Mucosa of stomach (tissue), 1 donor: ENCODE measurements around the gene CBLIF.
"Not testable (repeated sequence)": the region's sequence is repeated elsewhere in the genome, so short reads cannot be mapped to it uniquely, and the experiment has no call there.

ENCODE experiments used
- H3K27me3 ChIP-seq: one replicate; pipeline ENCODE4 v1.7.0; 2013; ENCODE audit warnings: mild to moderate bottlenecking, low read length; ENCODE audit not compliant: control insufficient read depth, insufficient read depth
- H3K36me3 ChIP-seq: one replicate; pipeline ENCODE4 v1.7.0; 2013; ENCODE audit warnings: low read length; ENCODE audit not compliant: control insufficient read depth, insufficient read depth
- H3K4me1 ChIP-seq: one replicate; pipeline ENCODE4 v1.7.0; 2013; ENCODE audit warnings: mild to moderate bottlenecking, low read length; ENCODE audit not compliant: control insufficient read depth, insufficient read depth
- H3K4me3 ChIP-seq: one replicate; pipeline ENCODE4 v1.7.0; 2013; ENCODE audit warnings: low read length
- H3K9ac ChIP-seq: one replicate; pipeline ENCODE4 v1.7.0; 2013; ENCODE audit warnings: mild to moderate bottlenecking, low read length, moderate library complexity
- H3K9me3 ChIP-seq: one replicate; pipeline ENCODE4 v1.7.0; 2013; ENCODE audit warnings: mild to moderate bottlenecking, low read length, moderate library complexity; ENCODE audit not compliant: control insufficient read depth
- donor health status: Pancreatic carcinoma.

Gene CBLIF

DNA sequence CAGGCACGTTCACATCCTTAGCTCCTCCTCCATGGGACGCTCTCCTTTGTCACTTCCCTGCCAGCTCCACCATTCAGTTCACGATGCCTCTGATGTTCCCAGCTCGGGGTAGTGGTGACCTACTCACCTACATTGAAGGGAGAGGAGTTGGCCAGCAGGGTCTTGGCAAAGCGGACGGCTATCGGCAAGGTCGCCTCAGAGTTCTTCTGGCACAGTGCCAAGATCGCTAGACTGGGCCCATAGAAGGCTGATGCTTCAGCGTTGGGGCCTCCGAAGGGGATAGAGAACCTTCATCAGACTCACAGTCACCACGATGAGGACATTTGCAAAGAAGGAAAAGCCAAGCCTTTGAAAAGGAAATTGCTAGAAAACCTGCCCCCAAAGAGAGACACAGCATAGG lies 3.0 kb downstream of the CBLIF start:
- no peaks in the 10 kb centered on the region for H3K9me3 ChIP-seq

GRCh38 chr11:59841514-59841913 lies 3.8 kb downstream of the CBLIF start:
- H3K36me3 ChIP-seq = no peaks in the 10 kb centered on the region
- no peaks in the 10 kb centered on the region for H3K9me3 ChIP-seq
- peaks cover 14% of the 10 kb centered on the region for H3K4me1 ChIP-seq
- H3K4me3 ChIP-seq = no peak overlapping the region
- no peaks in the 10 kb centered on the region for H3K27me3 ChIP-seq
- H3K9ac ChIP-seq = no peak overlapping the region

More for the DNA sequence above, 3.0 kb downstream of the CBLIF start:
- Histone ChIP-seq H3K4me3 (no peak overlapping the region), H3K4me1 (peaks cover 16% of the 10 kb centered on the region), H3K27me3 (no peaks in the 10 kb centered on the region), H3K9ac (no peak overlapping the region), H3K36me3 (no peaks in the 10 kb centered on the region)

GRCh38 chr11:59839615-59840014 lies 5.7 kb downstream of the CBLIF start:
- Histone ChIP-seq H3K27me3 (no peaks in the 10 kb centered on the region), H3K9ac (no peak overlapping the region), H3K4me3 (no peak overlapping the region), H3K36me3 (no peaks in the 10 kb centered on the region), H3K4me1 (no peaks in the 10 kb centered on the region), H3K9me3 (no peaks in the 10 kb centered on the region)

- H3K9me3 ChIP-seq = no peaks in the 10 kb centered on the region
- no peak overlapping the region for H3K4me3 ChIP-seq
Observed at GRCh38 chr11:59833602-59834001, 11.7 kb downstream of the CBLIF start.

GRCh38 chr11:59829358-59829757 lies 15.9 kb downstream of the CBLIF start:
- H3K9me3 ChIP-seq = no peaks in the 10 kb centered on the region
- no peak overlapping the region for H3K4me3 ChIP-seq
- H3K36me3 ChIP-seq = no peaks in the 10 kb centered on the region
- H3K4me1 ChIP-seq = no peaks in the 10 kb centered on the region
- no peak overlapping the region for H3K9ac ChIP-seq
- no peaks in the 10 kb centered on the region for H3K27me3 ChIP-seq

More at GRCh38 chr11:59833602-59834001, 11.7 kb downstream of the CBLIF start:
- Histone ChIP-seq H3K27me3 (no peaks in the 10 kb centered on the region), H3K36me3 (no peaks in the 10 kb centered on the region), H3K4me1 (no peaks in the 10 kb centered on the region), H3K9ac (no peak overlapping the region)

DNA sequence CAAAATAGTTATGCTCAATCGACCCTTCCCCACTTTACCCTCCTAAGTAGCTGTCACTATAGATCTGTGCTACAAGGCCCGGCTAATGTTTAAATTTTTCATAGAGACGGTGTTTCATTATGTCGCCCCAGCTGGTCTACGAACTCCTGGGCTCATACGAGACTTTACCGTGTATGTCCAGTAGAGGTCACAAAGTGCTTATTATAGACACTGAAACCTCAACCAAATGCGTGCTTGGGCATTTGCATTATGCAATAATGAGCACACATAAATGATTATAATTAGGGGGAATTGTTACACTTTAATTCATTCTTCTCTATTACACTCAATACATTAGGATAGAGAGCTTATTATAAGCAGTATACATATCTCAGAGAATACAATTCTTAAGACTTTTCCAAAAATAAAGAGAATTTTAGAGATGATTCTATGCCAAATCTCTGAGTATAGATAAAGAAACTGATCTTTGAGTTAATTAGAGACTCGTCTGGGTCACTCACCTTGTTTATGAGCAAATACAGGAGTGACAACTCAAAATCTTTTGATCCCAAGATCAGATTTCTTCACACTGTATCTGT lies 22.2 kb downstream of the CBLIF start:
- H3K4me3 ChIP-seq = no peak overlapping the region
- H3K4me1 ChIP-seq = no peaks in the 10 kb centered on the region
- H3K36me3 ChIP-seq = no peaks in the 10 kb centered on the region
- H3K9ac ChIP-seq = peak overlapping the region; percentile 23
- H3K27me3 ChIP-seq = no peaks in the 10 kb centered on the region
- H3K9me3 ChIP-seq = no peaks in the 10 kb centered on the region

GRCh38 chr11:59818572-59818971 lies 26.7 kb downstream of the CBLIF start:
- Histone ChIP-seq H3K4me1 (no peaks in the 10 kb centered on the region), H3K9me3 (no peaks in the 10 kb centered on the region), H3K36me3 (no peaks in the 10 kb centered on the region), H3K4me3 (no peak overlapping the region), H3K27me3 (no peaks in the 10 kb centered on the region), H3K9ac (no peak overlapping the region)

- H3K9me3 ChIP-seq, H3K4me3 ChIP-seq, H3K9ac ChIP-seq, H3K27me3 ChIP-seq, H3K36me3 ChIP-seq, H3K4me1 ChIP-seq: not testable (repeated sequence)
Observed at GRCh38 chr11:59816434-59816833, 28.9 kb downstream of the CBLIF start.

DNA sequence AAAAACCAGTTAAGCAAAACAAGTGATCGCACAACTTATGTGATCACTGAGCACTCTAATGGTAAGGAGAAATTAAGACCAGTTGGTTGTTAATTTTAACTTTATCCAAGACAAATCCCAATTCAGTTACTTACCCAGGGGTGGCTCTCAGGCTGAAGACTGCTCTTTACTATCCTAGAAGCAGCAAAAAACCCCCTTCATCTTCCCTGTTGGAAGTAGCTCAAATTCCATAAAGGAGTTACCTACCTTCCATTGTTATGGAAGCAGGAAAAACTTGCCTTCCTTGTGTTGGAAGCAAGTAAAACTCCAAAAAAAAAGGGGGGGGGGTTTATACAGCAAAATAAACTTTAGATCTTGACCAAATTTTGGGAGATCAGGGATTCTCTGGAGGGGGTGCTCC lies 29.5 kb downstream of the CBLIF start:
- H3K9ac ChIP-seq = no peak overlapping the region
- H3K4me1 ChIP-seq = no peaks in the 10 kb centered on the region
- no peaks in the 10 kb centered on the region for H3K27me3 ChIP-seq
- H3K9me3 ChIP-seq = no peaks in the 10 kb centered on the region
- H3K4me3 ChIP-seq = no peak overlapping the region
- no peaks in the 10 kb centered on the region for H3K36me3 ChIP-seq

DNA sequence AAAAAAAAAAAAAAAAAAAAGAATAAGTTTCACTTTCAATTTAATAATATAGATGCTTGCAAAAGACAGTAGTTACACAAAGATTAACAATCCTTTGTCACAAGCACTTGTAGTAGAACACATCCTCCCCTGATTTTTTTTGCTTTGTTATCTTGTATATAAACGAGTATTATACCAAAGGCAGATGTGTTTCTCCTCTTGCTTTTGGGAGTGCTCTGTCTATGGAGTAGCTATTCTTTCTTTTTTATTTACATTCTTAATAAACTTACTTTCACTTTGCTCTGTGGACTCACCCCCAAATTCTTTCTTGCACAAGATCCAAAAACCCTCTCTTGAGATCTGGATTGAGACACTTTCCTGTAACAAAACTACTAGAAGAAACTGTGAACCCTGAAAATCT lies 31.3 kb downstream of the CBLIF start:
- Histone ChIP-seq H3K9ac (no peak overlapping the region), H3K4me1 (peaks cover 5% of the 10 kb centered on the region), H3K27me3 (no peaks in the 10 kb centered on the region), H3K36me3 (no peaks in the 10 kb centered on the region), H3K4me3 (no peak overlapping the region), H3K9me3 (no peaks in the 10 kb centered on the region)

DNA sequence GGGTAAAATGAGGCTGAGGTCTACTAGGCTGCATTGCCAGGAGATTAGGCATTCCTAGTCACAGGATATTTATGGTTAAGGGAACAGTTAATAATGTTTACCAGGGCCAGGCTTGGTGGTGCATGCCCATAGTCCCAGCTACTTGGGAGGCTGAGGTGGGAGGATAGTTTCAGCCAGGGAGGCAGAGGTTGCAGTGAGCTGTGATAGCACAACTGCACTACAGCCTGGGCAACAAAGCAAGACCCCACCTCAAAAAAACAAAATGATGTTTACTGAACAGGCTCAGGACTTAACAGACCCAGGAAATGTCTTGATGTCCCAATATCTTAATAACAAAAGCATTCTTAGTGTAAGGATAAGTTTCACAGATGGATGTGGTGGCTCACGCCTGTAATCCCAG lies 31.9 kb downstream of the CBLIF start:
- peaks cover 5% of the 10 kb centered on the region for H3K4me1 ChIP-seq
- no peaks in the 10 kb centered on the region for H3K9me3 ChIP-seq
- H3K27me3 ChIP-seq = no peaks in the 10 kb centered on the region
- H3K9ac ChIP-seq = no peak overlapping the region
- no peaks in the 10 kb centered on the region for H3K36me3 ChIP-seq
- no peak overlapping the region for H3K4me3 ChIP-seq

DNA sequence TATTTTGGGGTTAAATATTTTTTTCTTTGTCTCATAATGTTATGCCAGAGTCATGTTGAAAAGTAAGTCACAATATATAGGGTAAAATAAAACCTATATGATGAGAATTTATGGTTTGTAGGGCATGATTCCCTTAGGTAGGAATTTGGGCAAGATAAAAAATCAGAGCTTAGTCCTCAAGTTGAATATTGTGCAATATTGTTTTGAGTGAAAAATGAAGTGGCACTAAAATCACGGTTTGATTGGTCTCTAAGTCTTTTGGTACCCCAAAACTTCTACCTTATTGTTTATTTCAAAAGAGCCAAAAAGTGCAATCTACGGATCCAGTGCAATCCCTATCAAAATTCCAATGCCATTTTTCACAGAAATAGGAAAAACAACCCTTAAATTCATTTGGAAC lies 33.1 kb downstream of the CBLIF start:
- H3K4me3 ChIP-seq = no peak overlapping the region
- H3K27me3 ChIP-seq = no peaks in the 10 kb centered on the region
- H3K9ac ChIP-seq = no peak overlapping the region
- H3K36me3 ChIP-seq = no peaks in the 10 kb centered on the region
- H3K9me3 ChIP-seq = no peaks in the 10 kb centered on the region
- peaks cover 5% of the 10 kb centered on the region for H3K4me1 ChIP-seq

DNA sequence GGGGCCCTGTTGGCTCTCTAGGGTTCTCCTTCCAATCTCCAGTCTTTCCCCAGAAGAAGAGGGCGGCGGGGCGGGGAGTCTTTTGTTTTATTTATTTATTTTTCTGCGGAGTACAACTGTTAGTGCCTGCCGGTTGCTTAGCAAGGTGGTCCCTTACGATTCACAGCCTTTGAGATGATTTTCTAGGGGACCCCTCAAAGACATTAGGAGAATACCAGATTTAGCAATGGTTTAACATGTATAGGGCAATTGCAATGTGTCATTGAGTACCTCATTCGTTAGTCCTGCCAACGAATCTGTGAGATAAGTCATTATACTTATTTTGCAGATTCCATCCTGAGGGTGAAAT lies 34.4 kb downstream of the CBLIF start:
- peak overlapping the region; percentile 90 for H3K9ac ChIP-seq
- no peak overlapping the region for H3K4me3 ChIP-seq

More for the DNA sequence above, 34.4 kb downstream of the CBLIF start:
- H3K27me3 ChIP-seq = no peaks in the 10 kb centered on the region
- H3K9me3 ChIP-seq = no peaks in the 10 kb centered on the region
- H3K4me1 ChIP-seq = peaks cover 5% of the 10 kb centered on the region
- H3K36me3 ChIP-seq = no peaks in the 10 kb centered on the region
